IPS DF 6.9 (cell line): ENCODE measurements around the gene CARMIL1.

Experiments
- DNase-seq: peaks from one replicate; pipeline ENCODE4 v3.0.0-alpha.2; 2013; ENCODE audit warnings: low read depth, low spot score
- H3K27ac ChIP-seq: one replicate; pipeline ENCODE4 v1.5.1; 2013; ENCODE audit warnings: low read length, control low read depth
- H3K27me3 ChIP-seq: 2 replicates; pipeline ENCODE4 v1.6.1; 2013; ENCODE audit warnings: mild to moderate bottlenecking, low read length; ENCODE audit not compliant: control insufficient read depth, insufficient read depth
- H3K36me3 ChIP-seq: 2 replicates; pipeline ENCODE4 v1.6.1; 2013; ENCODE audit warnings: low read length; ENCODE audit not compliant: control insufficient read depth, insufficient read depth
- H3K4me1 ChIP-seq: 2 replicates; pipeline ENCODE4 v1.6.1; 2013; ENCODE audit warnings: low read length; ENCODE audit not compliant: control insufficient read depth, insufficient read depth
- H3K4me3 ChIP-seq: 2 replicates; pipeline ENCODE4 v1.5.1; 2013; ENCODE audit warnings: mild to moderate bottlenecking, low read length
- H3K9me3 ChIP-seq: 2 replicates; pipeline ENCODE4 v1.6.1; 2013; ENCODE audit warnings: low read length, inconsistent platforms; ENCODE audit not compliant: control insufficient read depth, insufficient read depth
- WGBS: extraction: QIAGEN DNeasy Blood & Tissue Kit; methylation state at CpG from one replicate; pipeline ENCODE4 v1.1.7; 2013; ENCODE audit warnings: mixed read lengths, missing lambda C conversion rate; ENCODE audit not compliant: insufficient read length, insufficient coverage; 5-methylcytosine and 5-hydroxymethylcytosine counted together

Gene CARMIL1

DNA sequence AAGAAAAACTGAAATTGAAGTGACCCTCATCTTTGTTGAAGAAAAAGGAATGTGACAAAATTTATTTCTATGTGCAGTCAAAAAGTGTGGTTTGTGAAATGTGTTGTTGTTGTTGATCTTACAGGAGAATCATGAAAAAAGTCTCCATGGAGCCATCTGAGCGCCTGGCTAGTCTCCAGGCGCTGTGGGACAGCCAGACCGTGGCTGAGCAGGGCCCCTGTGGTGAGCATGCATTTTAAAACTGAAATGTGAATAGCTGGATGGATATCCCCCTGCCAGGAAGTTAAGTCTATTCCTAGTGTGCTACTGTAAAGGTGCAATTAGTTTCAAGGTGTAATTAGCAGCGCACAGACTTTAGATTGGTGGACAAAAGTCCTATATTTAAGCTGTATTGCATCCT lies 170.6 kb downstream of the CARMIL1 start:
- H3K27me3 ChIP-seq = no peaks in the 10 kb centered on the region
- peaks cover 8% of the 10 kb centered on the region for H3K4me1 ChIP-seq
- no peaks in the 10 kb centered on the region for H3K36me3 ChIP-seq
- DNase-seq = peak; percentile 18
- no peak overlapping the region for H3K4me3 ChIP-seq
- WGBS = no CpG with 5 or more reads among the region's 4 CpGs
- no peak overlapping the region for H3K27ac ChIP-seq
- no peaks in the 10 kb centered on the region; the same call in 1 of the 2 replicates for H3K9me3 ChIP-seq

GRCh38 chr6:25450469-25451198 lies 171.5 kb downstream of the CARMIL1 start:
- no peak overlapping the region for H3K27ac ChIP-seq

GRCh38 chr6:25452031-25452430 lies 172.9 kb downstream of the CARMIL1 start:
- Histone ChIP-seq H3K9me3 (no peaks in the 10 kb centered on the region), H3K4me3 (no peak overlapping the region), H3K4me1 (peaks cover 8% of the 10 kb centered on the region), H3K27me3 (no peaks in the 10 kb centered on the region), H3K36me3 (no peaks in the 10 kb centered on the region), H3K27ac (no peak overlapping the region)
- no CpG with 5 or more reads among the region's 3 CpGs for WGBS
- no peak for DNase-seq

More at GRCh38 chr6:25450469-25451198, 171.5 kb downstream of the CARMIL1 start:
- no peaks in the 10 kb centered on the region for H3K36me3 ChIP-seq
- no peak for DNase-seq
- H3K4me3 ChIP-seq = no peak overlapping the region
- no peaks in the 10 kb centered on the region for H3K9me3 ChIP-seq
- H3K27me3 ChIP-seq = no peaks in the 10 kb centered on the region
- H3K4me1 ChIP-seq = peaks cover 8% of the 10 kb centered on the region

- H3K27ac ChIP-seq = no peak overlapping the region
- H3K9me3 ChIP-seq = no peaks in the 10 kb centered on the region
- H3K4me1 ChIP-seq = peaks cover 3% of the 10 kb centered on the region; the same call in 1 of the 2 replicates
- H3K27me3 ChIP-seq = no peaks in the 10 kb centered on the region
- H3K4me3 ChIP-seq = no peak overlapping the region
- no peaks in the 10 kb centered on the region for H3K36me3 ChIP-seq
- no CpG with 5 or more reads among the region's 2 CpGs for WGBS
- no peak for DNase-seq
Measured at GRCh38 chr6:25453288-25453687, 174.1 kb downstream of the CARMIL1 start.

GRCh38 chr6:25454136-25454535 lies 175.0 kb downstream of the CARMIL1 start:
- Histone ChIP-seq H3K4me1 (no peaks in the 10 kb centered on the region), H3K27ac (no peak overlapping the region), H3K9me3 (no peaks in the 10 kb centered on the region), H3K4me3 (no peak overlapping the region), H3K36me3 (no peaks in the 10 kb centered on the region), H3K27me3 (no peaks in the 10 kb centered on the region)
- no CpG with 5 or more reads among the region's 1 CpG for WGBS
- DNase-seq = no peak

DNA sequence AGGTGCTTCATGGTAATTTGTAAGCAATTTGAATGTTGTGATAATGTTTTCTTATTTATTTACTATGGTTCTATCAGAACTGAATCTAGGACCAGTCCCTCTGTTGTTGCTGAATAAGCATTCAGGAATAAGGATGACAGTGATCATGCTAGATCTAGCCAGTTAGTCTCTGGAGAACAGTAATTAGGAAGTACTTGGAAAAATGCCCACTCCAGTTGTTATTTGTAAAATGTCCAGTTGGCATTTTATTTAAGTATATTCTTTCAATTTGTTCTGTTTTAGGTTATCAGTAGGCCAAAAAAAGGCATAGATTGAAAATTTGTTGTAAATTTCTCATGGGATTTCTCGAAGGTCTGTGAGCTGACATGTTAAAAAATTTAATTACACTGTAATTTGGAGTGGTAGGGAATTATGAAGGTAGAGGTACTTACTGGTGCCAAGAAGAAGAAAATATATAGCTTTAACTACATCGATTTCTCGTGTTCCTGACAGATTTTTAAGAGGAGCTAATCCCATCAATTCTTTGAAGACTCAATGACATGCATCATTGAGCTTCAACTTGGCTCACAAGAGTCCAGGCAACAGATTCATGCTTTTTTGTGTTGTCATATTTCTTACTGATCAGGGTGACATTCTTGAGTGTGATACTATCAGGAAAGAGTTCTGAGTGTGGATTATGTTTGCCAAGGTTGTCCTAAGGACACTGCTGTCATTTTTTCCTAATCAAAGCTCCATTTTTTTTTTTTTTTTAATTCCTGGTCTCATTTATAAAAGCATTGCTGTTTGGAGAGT lies 177.3 kb downstream of the CARMIL1 start:
- no peak for DNase-seq
- Histone ChIP-seq H3K36me3 (no peaks in the 10 kb centered on the region), H3K4me3 (no peak overlapping the region), H3K4me1 (no peaks in the 10 kb centered on the region), H3K9me3 (no peaks in the 10 kb centered on the region), H3K27ac (no peak overlapping the region), H3K27me3 (no peaks in the 10 kb centered on the region)
- 100% methylated on average over 1 of the region's 3 CpGs for WGBS

DNA sequence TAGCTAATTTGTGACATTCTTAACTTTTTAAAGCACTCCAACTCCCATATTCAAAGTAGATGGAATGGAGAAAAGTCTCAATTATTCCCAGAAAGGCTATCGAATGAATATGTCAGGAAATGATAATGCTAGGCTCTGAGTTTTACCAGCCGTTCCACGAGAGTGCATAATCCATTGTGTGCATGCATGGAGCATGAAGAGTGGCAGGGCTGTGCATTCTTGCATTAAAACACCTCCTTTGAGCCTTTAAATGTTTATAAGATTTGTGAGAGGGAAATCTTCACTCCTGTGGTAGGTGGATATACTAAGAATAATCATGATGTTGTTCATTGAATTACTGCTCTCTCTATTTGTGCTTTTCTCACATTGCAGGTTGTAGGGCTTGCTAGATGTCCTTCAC lies 178.3 kb downstream of the CARMIL1 start:
- no CpG with 5 or more reads among the region's 3 CpGs for WGBS
- Histone ChIP-seq H3K36me3 (no peaks in the 10 kb centered on the region), H3K27me3 (no peaks in the 10 kb centered on the region), H3K4me3 (no peak overlapping the region), H3K4me1 (no peaks in the 10 kb centered on the region; the same call in 1 of the 2 replicates), H3K27ac (no peak overlapping the region), H3K9me3 (no peaks in the 10 kb centered on the region)
- DNase-seq = no peak

DNA sequence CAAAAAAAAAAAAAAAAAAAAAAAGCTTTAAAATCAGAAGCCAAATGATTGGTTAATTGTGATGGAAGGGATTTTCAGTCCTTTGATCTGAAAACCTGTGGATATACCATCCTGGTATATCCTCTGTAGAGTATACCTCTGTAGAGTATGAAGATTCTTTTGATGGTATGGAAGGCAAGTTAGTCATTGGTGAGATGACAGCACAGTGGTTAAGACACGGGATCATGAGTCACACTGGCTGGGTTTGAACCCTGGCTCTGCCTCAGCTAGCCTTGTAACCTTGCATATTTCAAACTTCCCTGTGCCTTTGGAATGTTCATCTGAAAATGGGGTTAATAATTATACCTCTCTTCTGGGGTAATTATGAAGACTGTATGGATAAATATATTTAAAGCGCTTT lies 179.3 kb downstream of the CARMIL1 start:
- H3K36me3 ChIP-seq = no peaks in the 10 kb centered on the region
- H3K4me1 ChIP-seq = no peaks in the 10 kb centered on the region; the same call in 1 of the 2 replicates
- WGBS = no CpG with 5 or more reads among the region's 2 CpGs
- no peak for DNase-seq
- no peaks in the 10 kb centered on the region for H3K9me3 ChIP-seq
- no peak overlapping the region for H3K27ac ChIP-seq
- no peaks in the 10 kb centered on the region for H3K27me3 ChIP-seq
- H3K4me3 ChIP-seq = no peak overlapping the region

DNA sequence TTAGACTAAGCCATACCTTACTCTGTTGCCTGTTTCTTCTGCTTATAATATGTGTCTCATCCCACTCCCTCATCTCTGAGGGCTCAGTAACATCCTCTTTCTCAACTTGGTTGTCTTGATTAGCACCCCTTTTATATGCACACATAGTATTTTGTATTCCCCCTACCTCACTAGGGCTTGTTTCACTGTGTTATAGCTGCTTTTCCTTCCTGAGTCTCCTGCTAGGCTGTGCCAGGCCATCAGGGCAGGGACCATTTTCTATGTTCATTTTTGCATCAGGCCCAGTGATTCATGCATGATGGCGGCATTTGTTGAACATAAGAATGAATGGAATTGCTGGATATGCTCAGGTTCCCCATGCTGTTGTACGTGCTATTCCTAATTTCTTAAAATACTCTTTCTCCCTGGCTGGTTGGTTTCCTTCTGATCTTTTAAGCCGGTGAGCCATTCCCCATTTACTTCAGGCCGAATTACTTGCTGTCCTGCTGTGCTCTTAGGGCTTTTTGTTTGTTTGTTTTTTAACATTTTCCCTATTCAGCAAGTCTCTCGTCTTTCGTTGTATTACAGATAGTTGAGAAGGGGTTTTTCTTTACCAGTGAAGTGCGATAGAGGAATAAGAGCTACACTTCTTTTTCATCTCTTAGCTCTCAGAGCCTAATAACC lies 183.2 kb downstream of the CARMIL1 start:
- Histone ChIP-seq H3K4me3 (no peak overlapping the region), H3K9me3 (no peaks in the 10 kb centered on the region), H3K27ac (no peak overlapping the region), H3K27me3 (no peaks in the 10 kb centered on the region), H3K36me3 (no peaks in the 10 kb centered on the region), H3K4me1 (peaks cover 1% of the 10 kb centered on the region; the same call in 1 of the 2 replicates)
- DNase-seq = no peak
- no CpG with 5 or more reads among the region's 7 CpGs for WGBS

DNA sequence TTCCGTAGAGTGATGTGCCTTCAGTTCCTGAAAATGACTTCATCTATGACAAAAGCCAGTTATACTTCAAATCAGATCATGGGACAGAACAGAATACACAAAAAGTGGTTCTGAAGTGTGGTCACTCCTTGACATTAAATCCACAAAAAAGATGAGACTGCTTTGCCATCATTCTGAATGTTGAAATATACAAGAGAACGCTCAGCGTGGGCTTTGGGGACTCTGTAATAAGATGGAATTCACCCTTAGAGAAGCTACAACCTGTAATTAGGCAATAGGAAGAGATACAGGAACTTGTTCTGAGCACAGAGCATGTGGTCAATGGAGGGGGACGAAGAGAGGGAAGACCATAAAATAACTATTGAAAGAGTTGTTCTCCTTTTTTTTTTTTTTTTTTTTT lies 184.3 kb downstream of the CARMIL1 start:
- H3K27ac ChIP-seq = no peak overlapping the region
- no peaks in the 10 kb centered on the region for H3K36me3 ChIP-seq
- peaks cover 1% of the 10 kb centered on the region; the same call in 1 of the 2 replicates for H3K4me1 ChIP-seq
- H3K27me3 ChIP-seq = no peaks in the 10 kb centered on the region
- H3K9me3 ChIP-seq = no peaks in the 10 kb centered on the region
- DNase-seq = no peak
- no peak overlapping the region for H3K4me3 ChIP-seq
- WGBS = no CpG with 5 or more reads among the region's 4 CpGs
